ENCODE results near the gene KANSL3.
"Not testable (repeated sequence)": the region's sequence is repeated elsewhere in the genome, so short reads cannot be mapped to it uniquely, and the experiment has no call there.

KANSL3 gene

GRCh38 chr2:96556441-96557330 is 81.4 kb downstream of the KANSL3 start:
- no peak for DNase-seq

GRCh38 chr2:96555146-96555610 is 82.9 kb downstream of the KANSL3 start:
- no peak for DNase-seq

GRCh38 chr2:96554293-96555145 is 83.6 kb downstream of the KANSL3 start:
- no peak for DNase-seq

- DNase-seq: not testable (repeated sequence)
These were observed 84.2 kb downstream of the KANSL3 start for GRCh38 chr2:96553957-96554292.

- DNase-seq: no peak
These were observed 84.7 kb downstream of the KANSL3 start for GRCh38 chr2:96553176-96553956.

DNA sequence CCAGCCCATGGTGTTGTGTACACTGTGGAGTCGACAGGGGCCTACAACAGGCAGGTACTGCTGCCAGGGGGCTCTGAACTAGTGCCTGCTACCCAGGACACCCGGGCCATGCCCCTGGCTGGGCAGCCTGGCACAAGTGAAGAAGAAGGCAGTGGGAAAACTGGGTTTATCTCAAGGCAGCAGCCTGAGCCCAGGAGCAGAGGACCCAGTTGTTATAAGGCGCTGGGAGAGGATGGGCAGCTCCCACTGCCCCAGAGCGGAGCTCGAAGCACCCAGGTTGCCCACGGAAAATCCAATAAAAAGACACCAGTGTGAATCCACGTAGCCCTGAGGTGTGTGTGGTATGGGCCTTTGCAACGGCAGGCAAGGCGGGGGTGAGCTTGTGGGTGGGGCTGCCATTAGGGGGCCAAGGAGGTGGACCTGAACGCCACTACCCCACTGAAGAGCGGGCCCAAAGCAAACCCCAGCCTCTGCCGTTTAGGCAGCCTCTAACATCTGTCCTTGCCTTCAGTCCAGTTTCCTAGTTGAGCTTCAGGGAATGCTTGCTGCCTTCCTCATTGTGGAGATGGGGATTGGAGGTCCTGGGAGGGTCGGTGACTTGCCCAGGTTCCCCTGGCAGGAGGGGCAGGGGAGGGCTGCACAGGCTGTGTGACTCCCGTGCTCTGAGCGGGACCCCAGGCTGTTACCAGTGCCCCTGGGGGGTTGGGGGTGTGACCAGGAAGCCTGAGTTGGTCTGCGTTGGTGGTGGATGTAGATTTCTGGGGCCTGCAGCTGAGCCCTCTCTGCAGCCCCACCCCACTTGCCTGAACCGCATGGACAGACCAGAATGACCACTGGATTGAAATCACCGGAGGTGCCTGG is 85.6 kb downstream of the KANSL3 start:
- no peak for DNase-seq

DNA sequence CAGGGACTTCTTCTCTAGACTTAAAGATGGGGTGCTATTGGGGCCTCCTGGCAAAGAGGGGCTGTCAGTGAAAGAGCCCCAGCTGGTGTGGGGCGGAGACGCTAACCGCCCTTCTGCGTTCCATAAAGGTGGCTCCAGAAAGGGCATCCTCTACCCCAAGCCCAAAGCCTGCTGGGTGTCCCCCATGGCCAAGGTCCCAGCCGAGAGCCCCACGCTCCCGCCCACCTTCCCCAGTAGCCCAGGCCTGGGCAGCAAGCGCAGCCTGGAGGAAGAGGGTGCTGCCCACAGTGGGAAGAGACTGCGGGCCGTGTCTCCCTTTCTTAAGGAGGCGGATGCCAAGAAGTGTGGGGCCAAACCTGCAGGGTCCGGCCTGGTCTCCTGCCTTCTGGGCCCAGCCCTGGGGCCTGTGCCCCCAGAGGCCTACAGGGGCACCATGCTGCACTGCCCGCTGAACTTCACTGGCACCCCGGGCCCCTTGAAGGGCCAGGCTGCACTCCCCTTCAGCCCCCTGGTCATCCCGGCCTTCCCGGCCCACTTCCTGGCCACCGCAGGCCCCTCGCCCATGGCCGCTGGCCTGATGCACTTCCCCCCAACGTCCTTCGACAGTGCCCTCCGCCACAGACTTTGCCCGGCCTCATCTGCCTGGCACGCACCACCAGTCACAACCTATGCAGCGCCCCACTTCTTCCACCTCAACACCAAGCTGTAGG is 86.4 kb downstream of the KANSL3 start:
- DNase-seq: no peak

- DNase-seq: no peak
These were observed 87.1 kb downstream of the KANSL3 start for GRCh38 chr2:96550787-96551604.

- no peak for DNase-seq
These were observed 87.9 kb downstream of the KANSL3 start for GRCh38 chr2:96549967-96550786.

DNA sequence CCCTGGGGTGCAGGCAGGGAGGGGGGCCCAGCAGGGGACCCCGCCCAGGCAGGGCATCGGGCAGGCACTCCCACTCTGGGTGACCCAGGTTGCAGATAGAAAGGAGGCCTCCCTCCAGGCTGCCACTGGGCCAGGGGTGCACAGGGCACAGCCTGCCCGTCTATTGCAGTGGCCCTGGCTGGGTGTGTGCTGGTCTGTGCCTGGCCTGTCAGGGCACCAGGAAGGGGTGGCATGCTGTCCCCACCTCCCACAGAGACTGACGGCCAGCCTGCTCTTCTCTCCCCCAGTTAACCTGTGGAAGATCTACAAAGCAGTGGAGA is 88.7 kb downstream of the KANSL3 start:
- DNase-seq: no peak

DNA sequence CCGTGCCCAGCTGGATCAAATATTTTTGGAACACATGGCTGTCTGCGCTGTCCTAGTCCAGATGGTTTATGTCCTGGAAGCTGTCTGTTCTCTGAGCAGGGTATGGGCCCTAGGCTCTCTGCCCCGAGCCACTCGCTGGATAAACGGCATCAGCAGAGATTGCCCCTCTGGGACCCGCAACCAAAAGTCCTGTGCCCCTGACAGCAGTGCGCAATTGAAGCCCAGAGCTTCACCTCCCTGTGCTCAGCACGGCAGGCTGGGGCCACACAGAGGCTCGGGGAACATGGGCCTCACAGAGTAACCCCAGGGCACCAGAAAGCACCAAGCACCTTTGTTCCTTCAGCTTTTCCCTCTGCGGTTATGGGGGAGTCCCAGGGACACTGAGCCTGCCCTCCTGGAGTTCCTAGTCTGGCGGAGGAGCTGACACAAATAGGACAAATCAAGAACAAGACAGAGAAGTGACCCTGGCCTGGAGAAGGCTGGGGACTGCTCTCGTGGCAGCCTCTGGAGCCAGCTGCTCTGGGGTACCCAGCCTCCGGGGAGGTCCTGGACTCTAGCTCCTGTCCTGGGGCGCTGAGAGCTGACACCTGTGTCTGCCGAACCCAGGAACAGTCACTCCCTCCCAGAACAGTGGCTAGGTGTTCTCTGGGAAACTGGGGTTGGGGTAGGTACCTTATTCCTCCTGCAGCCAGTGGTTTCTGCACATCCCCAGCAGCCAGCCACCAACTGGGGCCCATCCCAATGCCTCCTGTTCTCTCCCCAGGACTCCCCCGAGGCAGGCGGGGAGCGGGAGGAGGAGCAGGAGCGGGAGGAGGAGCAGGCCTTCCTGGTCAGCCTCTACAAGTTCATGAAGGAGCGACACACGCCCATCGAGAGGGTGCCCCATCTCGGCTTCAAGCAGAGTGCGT is 89.3 kb downstream of the KANSL3 start:
- DNase-seq: no peak

DNA sequence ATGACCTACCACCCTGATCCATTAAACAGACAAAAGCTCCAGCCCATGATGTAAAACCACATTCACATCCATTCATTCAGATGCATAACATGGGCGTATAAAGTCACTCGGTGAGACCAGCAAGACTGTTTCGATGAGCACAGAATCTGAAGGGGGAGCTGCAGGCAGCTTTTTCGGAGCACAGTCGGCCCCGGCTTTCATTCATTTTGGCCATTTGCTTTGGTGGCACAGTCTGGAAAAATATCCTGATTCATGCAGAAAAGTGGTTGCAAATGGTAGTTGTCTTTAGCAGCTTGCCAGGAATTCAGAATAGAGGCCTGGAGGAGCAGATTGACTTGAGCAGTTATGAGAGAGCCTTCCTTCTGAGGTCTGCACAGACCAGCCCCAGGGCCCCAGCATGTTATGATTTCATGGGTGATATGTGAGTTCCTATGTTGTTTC is 90.4 kb downstream of the KANSL3 start:
- no peak for DNase-seq

- no peak for DNase-seq
These were observed 90.9 kb downstream of the KANSL3 start for GRCh38 chr2:96547203-96547641.

DNA sequence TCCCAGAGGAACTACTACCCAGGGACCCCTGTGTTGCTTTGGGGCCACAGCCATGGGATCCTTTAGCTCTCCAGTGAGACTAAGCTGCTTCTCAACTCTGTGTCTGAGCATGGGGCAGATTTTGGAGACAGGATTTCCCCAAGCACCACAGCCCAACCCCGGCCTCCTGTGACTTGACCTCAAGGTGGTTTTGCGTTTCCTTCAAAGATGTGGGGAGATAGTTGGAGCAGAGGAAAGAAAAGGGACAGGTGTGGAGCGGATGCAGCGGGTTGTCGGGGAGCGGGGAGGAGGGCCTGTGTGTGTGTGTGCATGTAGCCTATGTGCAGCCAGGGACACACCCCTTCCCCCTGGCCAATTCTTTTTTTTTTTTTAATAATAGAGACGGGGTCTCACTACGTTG is 91.3 kb downstream of the KANSL3 start:
- DNase-seq: no peak

DNA sequence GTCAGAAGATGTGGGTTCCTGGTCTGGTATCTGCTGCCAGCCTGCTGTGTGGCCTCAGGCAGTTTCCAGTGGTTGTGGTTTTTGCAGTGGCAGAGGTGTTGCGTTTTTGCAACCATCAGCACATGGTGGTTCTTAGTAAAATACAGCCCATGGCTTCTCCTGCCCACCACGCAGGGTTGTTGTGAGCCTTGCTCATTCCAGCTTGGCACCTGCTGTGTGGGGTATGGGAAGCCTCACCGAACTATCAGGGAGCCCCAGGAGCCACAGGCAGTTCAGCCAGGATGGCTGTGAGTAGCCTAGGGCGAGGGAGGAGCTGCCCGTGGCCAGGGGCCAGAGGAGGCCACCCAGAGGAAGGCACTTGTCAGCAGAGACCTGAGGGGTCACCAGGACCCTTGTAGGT is 91.8 kb downstream of the KANSL3 start:
- DNase-seq: no peak

Data from SIG-M5 (cell line).